ENCODE data around the gene CNTN4. TPM values are rescaled to one million over a fixed set of nuclear protein-coding genes. Genes with fewer than 3 reads are reported as not detected.

Gene CNTN4
- total RNA-seq, 1 experiment from 2014 or later = not detected

GRCh38 chr3:2343031-2343682 is 244.5 kb downstream of the CNTN4 start (continued):
- TF ChIP-seq, protein P1, sequence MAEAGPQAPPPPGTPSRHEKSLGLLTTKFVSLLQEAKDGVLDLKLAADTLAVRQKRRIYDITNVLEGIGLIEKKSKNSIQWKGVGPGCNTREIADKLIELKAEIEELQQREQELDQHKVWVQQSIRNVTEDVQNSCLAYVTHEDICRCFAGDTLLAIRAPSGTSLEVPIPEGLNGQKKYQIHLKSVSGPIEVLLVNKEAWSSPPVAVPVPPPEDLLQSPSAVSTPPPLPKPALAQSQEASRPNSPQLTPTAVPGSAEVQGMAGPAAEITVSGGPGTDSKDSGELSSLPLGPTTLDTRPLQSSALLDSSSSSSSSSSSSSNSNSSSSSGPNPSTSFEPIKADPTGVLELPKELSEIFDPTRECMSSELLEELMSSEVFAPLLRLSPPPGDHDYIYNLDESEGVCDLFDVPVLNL (CRISPR knock-in tag; IDR thresholded peaks at IDR 0.05; ENCODE audit: borderline replicate concordance, low read depth) = no peak
- TF ChIP-seq, protein P2, sequence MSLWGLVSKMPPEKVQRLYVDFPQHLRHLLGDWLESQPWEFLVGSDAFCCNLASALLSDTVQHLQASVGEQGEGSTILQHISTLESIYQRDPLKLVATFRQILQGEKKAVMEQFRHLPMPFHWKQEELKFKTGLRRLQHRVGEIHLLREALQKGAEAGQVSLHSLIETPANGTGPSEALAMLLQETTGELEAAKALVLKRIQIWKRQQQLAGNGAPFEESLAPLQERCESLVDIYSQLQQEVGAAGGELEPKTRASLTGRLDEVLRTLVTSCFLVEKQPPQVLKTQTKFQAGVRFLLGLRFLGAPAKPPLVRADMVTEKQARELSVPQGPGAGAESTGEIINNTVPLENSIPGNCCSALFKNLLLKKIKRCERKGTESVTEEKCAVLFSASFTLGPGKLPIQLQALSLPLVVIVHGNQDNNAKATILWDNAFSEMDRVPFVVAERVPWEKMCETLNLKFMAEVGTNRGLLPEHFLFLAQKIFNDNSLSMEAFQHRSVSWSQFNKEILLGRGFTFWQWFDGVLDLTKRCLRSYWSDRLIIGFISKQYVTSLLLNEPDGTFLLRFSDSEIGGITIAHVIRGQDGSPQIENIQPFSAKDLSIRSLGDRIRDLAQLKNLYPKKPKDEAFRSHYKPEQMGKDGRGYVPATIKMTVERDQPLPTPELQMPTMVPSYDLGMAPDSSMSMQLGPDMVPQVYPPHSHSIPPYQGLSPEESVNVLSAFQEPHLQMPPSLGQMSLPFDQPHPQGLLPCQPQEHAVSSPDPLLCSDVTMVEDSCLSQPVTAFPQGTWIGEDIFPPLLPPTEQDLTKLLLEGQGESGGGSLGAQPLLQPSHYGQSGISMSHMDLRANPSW (CRISPR knock-in tag; conservative IDR thresholded peaks at IDR 0.05; ENCODE audit: low read depth) = no peak

DNA sequence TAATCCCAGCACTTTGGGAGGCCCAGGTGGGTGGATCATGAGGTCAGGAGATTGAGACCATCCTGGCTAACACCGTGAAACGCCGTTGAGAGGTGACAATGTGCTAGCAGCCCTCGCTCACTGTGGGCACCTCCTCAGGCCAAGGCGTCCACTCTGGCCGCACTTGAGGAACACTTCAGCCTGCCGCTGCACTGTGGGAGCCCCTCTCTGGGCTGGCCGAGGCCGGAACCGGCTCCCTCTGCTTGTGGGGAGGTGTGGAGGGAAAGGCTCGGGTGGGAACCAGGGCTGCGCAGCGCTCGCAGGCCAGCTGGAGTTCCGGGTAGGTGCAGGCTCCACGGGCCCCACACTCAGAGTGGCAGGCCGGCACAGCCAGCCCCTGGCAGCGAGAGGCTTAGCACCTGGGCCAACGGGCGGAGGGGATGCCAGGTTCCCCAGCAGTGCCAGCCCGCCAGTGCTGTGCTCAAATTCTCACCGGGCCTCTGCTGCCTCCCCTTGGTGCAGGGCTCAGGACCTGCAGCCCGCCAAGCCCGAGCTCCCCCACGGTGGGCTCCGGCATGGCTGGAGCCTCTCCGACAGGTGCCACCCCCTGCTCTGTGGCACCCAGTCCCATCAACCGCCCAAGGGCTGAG is 253.6 kb downstream of the CNTN4 start:
- Mint-ChIP-seq H3K36me3 (peaks cover 65% of the 10 kb centered on the region), H3K4me1 (no peaks in the 10 kb centered on the region), H3K9me3 (peaks cover 75% of the 10 kb centered on the region), H3K27ac (no peak overlapping the region), H3K4me3 (no peak overlapping the region), H3K27me3 (ENCODE audit: low read depth) (peaks cover 3% of the 10 kb centered on the region)
- CTCF ChIA-PET = no interaction called here
- ATAC-seq = no peak
- DNase-seq (ENCODE audit: low spot score) = no peak
- POLR2A ChIA-PET = no interaction called here
- no peak for TF ChIP-seq ATF3 (CRISPR knock-in tag; conservative IDR thresholded peaks at IDR 0.05)
- TF ChIP-seq, protein P3, sequence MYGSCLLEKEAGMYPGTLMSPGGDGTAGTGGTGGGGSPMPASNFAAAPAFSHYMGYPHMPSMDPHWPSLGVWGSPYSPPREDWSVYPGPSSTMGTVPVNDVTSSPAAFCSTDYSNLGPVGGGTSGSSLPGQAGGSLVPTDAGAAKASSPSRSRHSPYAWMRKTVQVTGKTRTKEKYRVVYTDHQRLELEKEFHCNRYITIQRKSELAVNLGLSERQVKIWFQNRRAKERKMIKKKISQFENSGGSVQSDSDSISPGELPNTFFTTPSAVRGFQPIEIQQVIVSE (CRISPR knock-in tag; IDR thresholded peaks at IDR 0.05; ENCODE audit: borderline replicate concordance) = no peak
- no peak for TF ChIP-seq TEAD4 (CRISPR knock-in tag; IDR thresholded peaks at IDR 0.05)
- no peak for TF ChIP-seq NFE2L1 (CRISPR knock-in tag; IDR thresholded peaks at IDR 0.05)
- no peak for TF ChIP-seq ESRRA (CRISPR knock-in tag; IDR thresholded peaks at IDR 0.05; ENCODE audit: borderline replicate concordance)
- TF ChIP-seq ATF1 (CRISPR knock-in tag; IDR thresholded peaks at IDR 0.05) = no peak
- no peak for TF ChIP-seq ARID4B (CRISPR knock-in tag; IDR thresholded peaks at IDR 0.05; ENCODE audit: borderline replicate concordance)
- TF ChIP-seq ZNF425 (CRISPR knock-in tag; conservative IDR thresholded peaks at IDR 0.05) = no peak
- TF ChIP-seq ZNF512 (CRISPR knock-in tag; IDR thresholded peaks at IDR 0.05; ENCODE audit: borderline replicate concordance) = no peak
- no peak for TF ChIP-seq GABPB1 (CRISPR knock-in tag; IDR thresholded peaks at IDR 0.05)
- no peak for TF ChIP-seq TEAD1 (CRISPR knock-in tag; IDR thresholded peaks at IDR 0.05)
- no peak for TF ChIP-seq ZNF671 (CRISPR knock-in tag; IDR thresholded peaks at IDR 0.05)
- TF ChIP-seq JUN (CRISPR knock-in tag; IDR thresholded peaks at IDR 0.05) = no peak
- TF ChIP-seq IRF2 (CRISPR knock-in tag; IDR thresholded peaks at IDR 0.05; ENCODE audit: borderline replicate concordance, low read depth) = no peak
- TF ChIP-seq, protein P4, sequence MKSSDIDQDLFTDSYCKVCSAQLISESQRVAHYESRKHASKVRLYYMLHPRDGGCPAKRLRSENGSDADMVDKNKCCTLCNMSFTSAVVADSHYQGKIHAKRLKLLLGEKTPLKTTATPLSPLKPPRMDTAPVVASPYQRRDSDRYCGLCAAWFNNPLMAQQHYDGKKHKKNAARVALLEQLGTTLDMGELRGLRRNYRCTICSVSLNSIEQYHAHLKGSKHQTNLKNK (CRISPR knock-in tag; IDR thresholded peaks at IDR 0.05) = no peak
